Body of pancreas (tissue), 4 donors: ENCODE data around the gene AK2. TPM values are rescaled to one million over a fixed set of nuclear protein-coding genes. Genes with fewer than 3 reads are reported as not detected.
A peak's percentile ranks its signal among the peaks of the same experiment; 100 is the strongest.

Source experiments
- ATAC-seq: fragments of 150-250 bp; one replicate; pipeline ENCODE4 v1.9.1; 2016
- DNase-seq, 4 donors: peaks; one replicate each; pipeline ENCODE4 v3.0.0-alpha.2; 2019
- H3K27ac ChIP-seq, 4 donors: fragments of 200-600 bp; sonication (generic); 1 replicate in 3 of 4; 2 replicates in 1 of 4; pipeline versions ENCODE4 v1.5.1 to v1.6.1; 2016 to 2019; ENCODE audit warnings: mild to moderate bottlenecking in 1 of 4, mixed read lengths in 1 of 4, moderate library complexity in 1 of 4
- H3K27me3 ChIP-seq, 2 donors: fragments of 200-600 bp; sonication (generic); one replicate each; pipeline ENCODE4 v1.6.0; 2016; ENCODE audit warnings: mild to moderate bottlenecking in 1 of 2
- H3K36me3 ChIP-seq, 2 donors: fragments of 200-600 bp; sonication (generic); replicated peaks in 1 of 2; 2 replicates each; pipeline ENCODE4 v1.5.1; 2016; ENCODE audit warnings: low read depth in 2 of 2; ENCODE audit not compliant: insufficient read depth in 1 of 2
- H3K4me1 ChIP-seq: fragments of 200-600 bp; sonication (generic); one replicate; pipeline ENCODE4 v1.6.0; 2016
- H3K4me3 ChIP-seq, 2 donors: fragments of 200-600 bp; sonication (generic); 1 replicate in 1 of 2; 2 replicates in 1 of 2; pipeline ENCODE4 v1.5.1; 2016 to 2019
- H3K9me3 ChIP-seq, 3 donors: fragments of 200-600 bp; sonication (generic); 1 replicate in 2 of 3; 2 replicates in 1 of 3; pipeline ENCODE4 v1.5.1; 2016
- POLR2A ChIP-seq, 3 donors: fragments of 450-650 bp; IDR thresholded peaks; one replicate each; pipeline ENCODE4 v1.6.1; 2016; ENCODE audit warnings: antibody characterized with exemption in 3 of 3, mild to moderate bottlenecking in 2 of 3
- WGBS, 2 donors: methylation state at CpG; one replicate each; pipeline ENCODE4 v1.1.5; 2017; 5-methylcytosine and 5-hydroxymethylcytosine counted together
- intact Hi-C: fragments of 100-400 bp; cut with DNase I; formaldehyde crosslinking; loops from one replicate; pipeline ENCODE4 v1.15.1; 2023
- total RNA-seq, 2 donors: library from RNA; depleted of rRNA; stranded (reverse); fragments of >200 nt; gene quantifications; one replicate each; pipeline ENCODE4 v1.1.0, GENCODE V29; 2016
- TF ChIP-seq, protein P1 (sequence below), 7 experiments: fragments of 450-650 bp in 4 of 7; fragments of 200-600 bp in 3 of 7; sonication (generic) in 3 of 7; IDR thresholded peaks; one replicate each; pipeline ENCODE4 v1.5.1; 2016 to 2019; ENCODE audit warnings: antibody characterized with exemption in 7 of 7

The AK2 gene
- total RNA-seq, 2 donors from 2014 or later, result 76.8 to 533 TPM

- ATAC-seq (no peak), DNase-seq (no peak)
- Histone ChIP-seq H3K27me3 (no peaks in the 10 kb centered on the region), H3K4me1 (peaks cover 18% of the 10 kb centered on the region), H3K9me3 (no peaks in the 10 kb centered on the region), H3K27ac (peak overlapping the region in 1 of 4 donors; percentile 64), H3K4me3 (no peak overlapping the region), H3K36me3 (no peaks in the 10 kb centered on the region)
- TF ChIP-seq, protein P1, sequence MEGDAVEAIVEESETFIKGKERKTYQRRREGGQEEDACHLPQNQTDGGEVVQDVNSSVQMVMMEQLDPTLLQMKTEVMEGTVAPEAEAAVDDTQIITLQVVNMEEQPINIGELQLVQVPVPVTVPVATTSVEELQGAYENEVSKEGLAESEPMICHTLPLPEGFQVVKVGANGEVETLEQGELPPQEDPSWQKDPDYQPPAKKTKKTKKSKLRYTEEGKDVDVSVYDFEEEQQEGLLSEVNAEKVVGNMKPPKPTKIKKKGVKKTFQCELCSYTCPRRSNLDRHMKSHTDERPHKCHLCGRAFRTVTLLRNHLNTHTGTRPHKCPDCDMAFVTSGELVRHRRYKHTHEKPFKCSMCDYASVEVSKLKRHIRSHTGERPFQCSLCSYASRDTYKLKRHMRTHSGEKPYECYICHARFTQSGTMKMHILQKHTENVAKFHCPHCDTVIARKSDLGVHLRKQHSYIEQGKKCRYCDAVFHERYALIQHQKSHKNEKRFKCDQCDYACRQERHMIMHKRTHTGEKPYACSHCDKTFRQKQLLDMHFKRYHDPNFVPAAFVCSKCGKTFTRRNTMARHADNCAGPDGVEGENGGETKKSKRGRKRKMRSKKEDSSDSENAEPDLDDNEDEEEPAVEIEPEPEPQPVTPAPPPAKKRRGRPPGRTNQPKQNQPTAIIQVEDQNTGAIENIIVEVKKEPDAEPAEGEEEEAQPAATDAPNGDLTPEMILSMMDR (IDR thresholded peaks at IDR 0.05), result no peak
- TF ChIP-seq POLR2A (IDR thresholded peaks at IDR 0.05), result no peak
- WGBS, 2 donors, result 86 to 88% methylated on average over 5 of the region's 5 CpGs
- intact Hi-C loops, result no loop called here
Observed at GRCh38 chr1:32991386-32991785, 45.3 kb downstream of the AK2 start.

- H3K27ac ChIP-seq, result no peak overlapping the region
- intact Hi-C loops, result no loop called here
- WGBS, 2 donors, result 86 to 88% methylated on average over 5 of the region's 5 CpGs
- H3K36me3 ChIP-seq, result no peaks in the 10 kb centered on the region
- DNase-seq (no peak), ATAC-seq (no peak)
- TF ChIP-seq, protein P1 (IDR thresholded peaks at IDR 0.05), result no peak
- TF ChIP-seq POLR2A (IDR thresholded peaks at IDR 0.05), result no peak
- H3K9me3 ChIP-seq, result no peaks in the 10 kb centered on the region
- no peak overlapping the region for H3K4me3 ChIP-seq
- no peaks in the 10 kb centered on the region for H3K27me3 ChIP-seq
- peaks cover 18% of the 10 kb centered on the region for H3K4me1 ChIP-seq
Observed at GRCh38 chr1:32990887-32991286, 45.8 kb downstream of the AK2 start.

- Histone ChIP-seq H3K9me3 (no peaks in the 10 kb centered on the region), H3K27ac (peak overlapping the region in 3 of 4 donors; percentile 1 to 44 (median 24)), H3K36me3 (no peaks in the 10 kb centered on the region), H3K27me3 (no peaks in the 10 kb centered on the region), H3K4me3 (no peak overlapping the region), H3K4me1 (peaks cover 18% of the 10 kb centered on the region)
- 62 to 63% methylated on average over 6 of the region's 6 CpGs for WGBS, 2 donors
- intact Hi-C loops, result no loop called here
- no peak for TF ChIP-seq POLR2A (IDR thresholded peaks at IDR 0.05)
- TF ChIP-seq, protein P1 (IDR thresholded peaks at IDR 0.05), result no peak
- ATAC-seq, result peak; percentile 59
- DNase-seq, result peak; percentile 31 to 80 (median 63)
Observed at GRCh38 chr1:32989160-32990050, 47.3 kb downstream of the AK2 start.

GRCh38 chr1:32988665-32989064, 48.0 kb downstream of the AK2 start:
- H3K4me3 ChIP-seq, result no peak overlapping the region
- peaks cover 18% of the 10 kb centered on the region for H3K4me1 ChIP-seq
- no peak for ATAC-seq
- H3K27me3 ChIP-seq, result no peaks in the 10 kb centered on the region
- H3K36me3 ChIP-seq, result no peaks in the 10 kb centered on the region
- H3K27ac ChIP-seq, result peak overlapping the region in 2 of 4 donors; percentile 1 to 44
- peak in 1 of 4 donors; percentile 19 for DNase-seq
- H3K9me3 ChIP-seq, result no peaks in the 10 kb centered on the region
- TF ChIP-seq POLR2A (IDR thresholded peaks at IDR 0.05), result no peak
- TF ChIP-seq, protein P1 (IDR thresholded peaks at IDR 0.05), result no peak
- intact Hi-C loops, result no loop called here
